Raji (cell line): ENCODE measurements around the gene MAGEE1.

Source experiments
- POLR2A ChIP-seq: IDR thresholded peaks from 2 replicates; pipeline ENCODE4 v1.6.1; 2011; ENCODE audit warnings: low read depth, low read length, control low read depth; ENCODE audit not compliant: insufficient read depth

The MAGEE1 gene, protein sequence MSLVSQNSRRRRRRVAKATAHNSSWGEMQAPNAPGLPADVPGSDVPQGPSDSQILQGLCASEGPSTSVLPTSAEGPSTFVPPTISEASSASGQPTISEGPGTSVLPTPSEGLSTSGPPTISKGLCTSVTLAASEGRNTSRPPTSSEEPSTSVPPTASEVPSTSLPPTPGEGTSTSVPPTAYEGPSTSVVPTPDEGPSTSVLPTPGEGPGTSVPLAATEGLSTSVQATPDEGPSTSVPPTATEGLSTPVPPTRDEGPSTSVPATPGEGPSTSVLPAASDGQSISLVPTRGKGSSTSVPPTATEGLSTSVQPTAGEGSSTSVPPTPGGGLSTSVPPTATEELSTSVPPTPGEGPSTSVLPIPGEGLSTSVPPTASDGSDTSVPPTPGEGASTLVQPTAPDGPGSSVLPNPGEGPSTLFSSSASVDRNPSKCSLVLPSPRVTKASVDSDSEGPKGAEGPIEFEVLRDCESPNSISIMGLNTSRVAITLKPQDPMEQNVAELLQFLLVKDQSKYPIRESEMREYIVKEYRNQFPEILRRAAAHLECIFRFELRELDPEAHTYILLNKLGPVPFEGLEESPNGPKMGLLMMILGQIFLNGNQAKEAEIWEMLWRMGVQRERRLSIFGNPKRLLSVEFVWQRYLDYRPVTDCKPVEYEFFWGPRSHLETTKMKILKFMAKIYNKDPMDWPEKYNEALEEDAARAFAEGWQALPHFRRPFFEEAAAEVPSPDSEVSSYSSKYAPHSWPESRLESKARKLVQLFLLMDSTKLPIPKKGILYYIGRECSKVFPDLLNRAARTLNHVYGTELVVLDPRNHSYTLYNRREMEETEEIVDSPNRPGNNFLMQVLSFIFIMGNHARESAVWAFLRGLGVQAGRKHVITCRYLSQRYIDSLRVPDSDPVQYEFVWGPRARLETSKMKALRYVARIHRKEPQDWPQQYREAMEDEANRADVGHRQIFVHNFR

GRCh38 chrX:76427560-76428242, at the start of gene MAGEE1:
MAGEE1 (plus strand) TSS chrX:76427710; CDS start chrX:76427931, 221 bp downstream.
- no peak for TF ChIP-seq POLR2A

- TF ChIP-seq POLR2A: no peak
These were observed 28.5 kb upstream of the MAGEE1 start for GRCh38 chrX:76398970-76399369.

- no peak for TF ChIP-seq POLR2A
These were observed 19.7 kb upstream of the MAGEE1 start for GRCh38 chrX:76407795-76408194.

GRCh38 chrX:76420237-76420636, 7.3 kb upstream of the MAGEE1 start:
- TF ChIP-seq POLR2A: no peak

GRCh38 chrX:76428243-76429130, 977 bp downstream of the MAGEE1 start:
- TF ChIP-seq POLR2A: no peak

DNA sequence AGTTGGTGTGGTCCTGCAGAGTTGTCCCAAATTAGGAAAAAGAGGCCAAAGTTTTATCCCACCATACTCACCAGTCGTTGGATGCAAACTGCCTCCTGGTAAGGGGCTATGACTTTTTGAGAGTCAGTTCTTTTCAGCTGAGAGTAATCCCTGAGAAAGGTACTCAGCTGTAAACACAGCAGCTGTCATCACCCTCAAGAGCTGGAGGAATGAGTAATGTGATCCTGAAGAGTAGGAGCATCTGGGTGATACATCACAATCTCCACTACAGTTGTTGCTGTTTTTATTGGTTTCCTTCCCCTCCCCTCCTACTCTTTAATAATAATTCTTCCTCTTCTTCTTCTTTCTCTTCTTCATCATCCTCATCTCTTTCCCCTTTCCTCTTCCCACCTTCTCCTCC, 5.7 kb downstream of the MAGEE1 start:
- TF ChIP-seq POLR2A: no peak

GRCh38 chrX:76434103-76434741, 6.7 kb downstream of the MAGEE1 start:
- no peak for TF ChIP-seq POLR2A

- no peak for TF ChIP-seq POLR2A
These were observed 11.7 kb downstream of the MAGEE1 start for GRCh38 chrX:76439188-76439587.

DNA sequence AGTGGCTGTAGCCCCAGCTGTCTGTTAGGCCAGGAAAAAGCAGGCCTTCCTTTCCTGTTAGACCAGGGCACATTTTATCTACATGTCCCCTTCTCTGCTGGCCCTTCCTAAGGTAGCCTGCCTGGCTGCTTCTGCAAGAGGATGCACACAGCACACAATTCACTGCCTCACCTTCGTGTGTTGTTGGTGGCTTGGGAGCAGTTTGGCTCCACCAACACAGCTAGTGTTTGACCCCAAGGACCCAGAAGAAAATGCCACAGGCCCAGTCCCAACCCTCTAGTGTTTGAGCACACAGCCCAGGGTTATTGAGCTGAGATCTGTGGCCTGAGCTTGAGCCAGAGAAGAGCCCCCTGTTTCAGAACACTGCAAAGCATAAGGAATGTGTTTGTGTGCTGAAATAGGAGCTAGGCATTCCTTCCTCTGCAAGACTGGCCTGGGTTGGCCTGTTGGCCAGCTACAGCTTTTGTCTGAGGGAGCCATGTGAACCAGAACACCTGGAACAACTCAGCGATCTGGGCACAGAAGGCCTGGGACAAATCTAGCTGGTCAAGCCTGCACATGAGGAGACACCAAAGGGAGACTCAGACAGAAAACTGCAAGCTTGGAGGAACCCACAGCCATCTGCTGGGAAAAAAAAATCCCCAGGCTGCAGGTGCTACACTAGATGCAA, 26.4 kb downstream of the MAGEE1 start:
- TF ChIP-seq POLR2A: no peak

GRCh38 chrX:76454456-76454927, 27.0 kb downstream of the MAGEE1 start:
- no peak for TF ChIP-seq POLR2A

DNA sequence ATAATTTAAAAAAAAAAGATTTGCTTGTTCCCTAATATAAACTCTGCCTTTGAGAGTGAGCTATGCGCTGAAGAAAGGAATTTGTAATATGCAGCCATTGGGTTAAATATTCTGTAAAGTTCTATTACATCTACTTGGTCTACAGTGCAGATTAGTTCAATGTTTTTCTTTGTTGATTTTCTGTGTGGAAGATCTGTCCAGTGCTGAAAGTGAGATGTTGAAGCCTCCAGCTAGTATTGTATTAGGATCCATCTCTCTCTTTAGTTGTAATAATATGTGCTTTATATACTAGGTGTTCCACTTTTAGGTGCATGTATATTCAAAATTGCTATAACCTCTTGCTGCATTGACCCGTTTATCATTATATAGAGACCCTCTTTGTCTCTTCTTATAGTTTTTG, 49.8 kb downstream of the MAGEE1 start:
- TF ChIP-seq POLR2A: no peak
